ENCODE measurements around the gene BCL2L14.
A peak's percentile ranks its signal among the peaks of the same experiment; 100 is the strongest.

BCL2L14 gene, protein sequence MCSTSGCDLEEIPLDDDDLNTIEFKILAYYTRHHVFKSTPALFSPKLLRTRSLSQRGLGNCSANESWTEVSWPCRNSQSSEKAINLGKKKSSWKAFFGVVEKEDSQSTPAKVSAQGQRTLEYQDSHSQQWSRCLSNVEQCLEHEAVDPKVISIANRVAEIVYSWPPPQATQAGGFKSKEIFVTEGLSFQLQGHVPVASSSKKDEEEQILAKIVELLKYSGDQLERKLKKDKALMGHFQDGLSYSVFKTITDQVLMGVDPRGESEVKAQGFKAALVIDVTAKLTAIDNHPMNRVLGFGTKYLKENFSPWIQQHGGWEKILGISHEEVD

DNA sequence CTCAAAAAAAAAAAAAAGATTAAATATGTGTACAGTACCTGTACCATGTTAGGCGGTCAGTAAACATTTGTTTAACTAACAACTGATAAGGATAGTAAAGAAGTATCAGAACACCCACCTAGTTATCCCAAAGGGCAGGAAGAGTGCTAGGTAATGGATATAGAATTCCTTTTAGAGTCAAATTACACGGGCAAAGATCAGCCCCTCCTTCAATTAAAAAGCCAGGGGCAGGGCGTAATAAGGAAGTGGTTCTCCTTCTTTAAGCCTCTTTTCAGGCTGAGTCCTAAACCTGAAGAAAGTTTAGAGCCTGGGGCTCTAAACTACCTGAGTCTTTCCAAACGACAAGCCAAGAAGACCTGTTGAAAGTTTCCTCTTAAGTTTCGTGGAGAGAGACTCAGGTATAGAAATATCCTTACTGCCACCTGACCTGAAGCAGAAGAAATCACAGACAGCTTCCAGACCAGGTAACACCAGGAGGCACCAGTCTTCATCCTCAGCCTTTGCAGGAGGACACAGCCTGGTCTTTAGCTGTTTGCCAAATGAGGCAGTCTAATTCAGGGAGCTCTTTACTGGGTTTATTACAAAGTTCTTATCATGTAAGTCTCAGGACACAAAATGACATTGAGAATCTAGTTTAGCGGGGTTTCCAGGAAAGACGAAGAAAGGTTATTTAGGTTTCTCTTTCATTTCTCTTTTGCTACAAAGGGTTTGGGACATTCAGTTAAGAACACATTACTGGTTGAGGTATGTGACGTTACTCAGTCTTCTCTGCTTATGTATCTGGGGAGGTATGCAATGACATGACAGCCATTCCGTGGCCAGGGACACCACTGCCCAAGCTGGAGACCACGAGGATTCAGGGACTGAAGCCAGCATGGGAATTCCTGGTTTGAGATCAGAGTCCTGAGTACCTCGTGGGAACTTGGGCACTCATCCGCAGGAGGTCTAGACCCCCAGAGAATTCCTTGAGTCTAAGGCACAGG, at the start of gene BCL2L14:
BCL2L14 (plus strand) TSS at position 266 of the 983 bp plus-strand sequence. CDS start 8,367 bp downstream, outside the sequence.
- DNase-seq = peak; percentile 17

DNA sequence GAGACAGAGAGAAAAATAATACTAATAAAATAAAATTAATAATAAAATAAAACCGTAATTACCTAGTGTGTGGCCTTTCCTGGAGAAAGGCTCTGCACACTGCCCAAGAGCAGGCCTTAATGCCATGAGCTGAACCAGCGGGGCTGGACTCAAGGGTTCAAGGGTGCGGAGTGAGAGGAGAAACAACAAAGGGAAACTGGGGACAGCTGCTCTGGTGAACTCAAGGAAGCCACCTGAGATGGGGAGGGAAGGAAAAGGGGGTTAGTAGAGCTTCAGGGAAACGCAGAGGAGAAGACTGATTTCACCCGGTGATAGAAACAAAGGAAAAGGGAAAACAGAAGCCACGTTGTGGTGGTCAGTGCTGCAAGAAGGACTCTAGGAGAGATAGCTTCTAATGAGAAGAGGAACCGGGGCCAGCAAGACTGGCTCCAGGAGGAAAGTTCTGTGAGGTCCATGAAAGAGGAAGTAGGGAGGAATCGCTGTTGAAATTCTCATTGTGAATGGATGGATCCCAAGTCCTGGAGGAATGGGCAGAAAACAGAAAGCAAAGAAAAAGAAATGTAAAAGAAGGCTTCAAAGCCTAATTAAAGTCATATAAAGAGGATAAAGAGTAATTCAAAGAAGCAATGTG, 48.3 kb upstream of the BCL2L14 start:
- DNase-seq = no peak

DNA sequence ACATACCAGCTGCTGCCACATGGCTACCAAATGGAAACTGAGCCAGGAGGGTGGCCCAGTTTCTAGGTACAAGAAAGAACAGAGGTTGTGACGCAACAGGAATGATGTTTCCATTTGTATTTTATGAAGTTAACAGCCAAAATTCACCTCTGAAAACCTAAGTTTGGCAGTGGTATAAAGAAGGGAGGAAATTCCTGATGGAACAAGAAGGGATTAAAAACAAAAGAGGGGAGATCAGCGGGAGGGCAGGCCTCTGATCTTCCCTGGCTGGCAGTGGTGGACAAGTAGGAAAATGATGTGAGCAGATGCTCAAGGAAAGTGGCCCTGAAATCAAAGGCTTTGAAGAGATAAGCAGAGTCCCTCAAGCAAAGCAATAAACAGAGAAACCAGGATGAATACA, 47.3 kb upstream of the BCL2L14 start:
- no peak for DNase-seq

DNA sequence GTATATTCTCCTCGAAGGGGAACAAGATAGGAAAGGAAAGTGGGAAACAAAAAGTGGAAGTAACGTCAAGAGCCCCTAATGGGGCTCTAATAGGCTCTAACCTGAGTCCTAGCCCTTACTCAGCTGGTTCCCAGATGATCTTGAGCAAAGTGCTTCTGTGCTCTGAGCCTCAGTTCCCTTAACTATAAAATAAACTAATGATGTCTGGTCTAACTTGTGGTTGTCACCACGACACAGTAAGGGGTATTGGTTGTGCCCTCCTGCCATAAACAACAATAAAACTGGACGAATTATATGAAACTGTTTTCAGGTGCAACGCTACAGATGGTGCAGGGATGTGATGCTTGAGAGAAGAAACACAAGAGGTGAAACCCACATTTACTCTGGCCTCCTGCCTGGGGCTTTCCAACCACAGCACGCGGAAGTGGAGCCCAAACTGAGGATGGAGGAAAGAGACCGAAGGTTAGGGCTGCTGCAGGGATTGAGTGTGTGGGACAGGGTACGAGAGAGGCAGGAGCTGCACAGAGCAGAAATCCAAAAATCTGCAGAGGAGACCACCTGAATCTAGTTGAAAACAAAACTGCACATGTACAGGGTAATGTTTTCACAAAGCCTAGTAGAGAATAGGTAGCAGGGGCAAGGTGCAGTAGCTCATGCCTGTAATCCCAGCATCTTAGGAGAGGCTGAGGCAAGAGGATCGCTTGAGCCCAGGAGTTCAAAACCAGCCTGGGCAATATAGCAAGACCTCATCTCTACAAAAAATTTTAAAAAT, 45.6 kb upstream of the BCL2L14 start:
- DNase-seq = peak; percentile 62

DNA sequence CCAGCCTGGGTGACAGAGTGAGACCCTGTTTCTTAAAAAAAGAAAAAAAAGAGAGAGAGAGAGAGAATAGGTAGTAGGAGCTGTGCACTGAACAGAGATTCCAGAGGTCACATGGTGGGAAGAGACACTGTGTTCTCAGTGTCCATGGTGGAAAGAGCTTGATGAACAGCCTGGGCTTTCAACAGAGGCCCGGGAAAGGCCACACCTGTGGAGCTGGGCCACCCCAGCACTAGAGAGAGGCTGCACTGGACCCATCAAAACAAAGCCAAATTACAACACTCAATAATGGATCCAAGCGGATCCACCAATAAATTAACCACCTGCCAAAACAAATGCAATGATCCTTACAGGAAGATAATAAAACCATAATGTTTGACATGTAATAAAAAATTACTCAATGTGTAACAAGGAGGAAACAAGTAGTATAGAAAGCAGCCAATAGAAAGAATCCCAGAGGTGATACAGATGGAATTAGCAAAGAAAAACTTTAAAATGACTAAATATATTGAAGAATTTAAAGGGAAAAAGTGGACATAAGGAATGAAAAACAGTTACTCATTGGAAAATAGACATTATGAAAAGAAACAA, 44.8 kb upstream of the BCL2L14 start:
- DNase-seq = no peak

DNA sequence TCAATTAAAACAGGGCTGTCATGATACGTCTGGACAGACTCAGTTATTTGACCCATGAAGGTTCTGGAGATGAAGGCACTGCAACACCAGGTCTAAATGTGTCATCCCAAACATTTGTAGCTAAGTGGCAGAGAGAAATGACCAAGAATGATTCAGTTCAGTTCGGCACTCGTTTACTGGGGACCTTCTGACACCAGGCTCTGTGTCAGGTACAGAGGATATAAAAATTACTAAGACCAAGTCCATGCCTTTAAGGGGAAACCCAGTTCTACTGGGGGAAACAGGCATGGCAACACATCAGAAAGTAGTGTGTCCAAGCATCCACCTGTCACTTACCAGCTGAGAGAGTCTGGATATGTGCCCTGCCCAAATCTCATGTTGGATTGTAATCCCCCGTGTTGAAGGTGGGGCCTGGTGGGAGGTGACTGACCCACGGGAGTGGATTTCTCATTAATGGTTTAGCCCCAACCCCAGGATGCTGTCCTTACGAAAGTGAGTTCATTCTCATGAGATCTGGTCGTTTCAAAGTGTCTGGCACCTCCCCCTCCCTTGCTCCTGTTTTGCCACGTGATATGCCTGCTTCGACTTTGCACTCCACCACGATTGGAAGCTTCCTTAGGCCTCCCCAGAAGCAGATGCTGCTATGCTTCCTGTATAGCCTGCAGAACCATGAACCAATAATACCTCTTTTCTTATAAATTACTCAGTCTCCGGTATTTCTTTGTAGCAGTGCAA, 41.9 kb upstream of the BCL2L14 start:
- DNase-seq = no peak

DNA sequence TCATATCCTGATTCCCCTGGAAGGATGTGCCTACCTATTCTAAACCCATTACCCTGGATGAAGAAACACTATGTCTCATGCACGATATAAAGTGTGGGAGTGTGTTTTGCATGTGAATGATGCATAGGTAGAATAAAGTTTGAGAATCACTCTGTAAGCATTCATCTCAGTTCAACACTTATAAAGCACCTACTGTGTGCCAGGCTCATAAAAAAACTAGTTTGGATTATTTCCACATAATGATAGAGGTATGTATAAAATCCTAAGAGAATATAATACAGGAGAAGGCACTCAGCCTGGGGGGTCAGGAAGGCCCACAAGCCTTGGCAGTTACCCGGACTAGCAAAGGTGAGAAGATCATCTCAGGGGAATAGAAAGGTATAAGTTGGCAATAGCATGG, 41.1 kb upstream of the BCL2L14 start:
- DNase-seq = no peak

DNA sequence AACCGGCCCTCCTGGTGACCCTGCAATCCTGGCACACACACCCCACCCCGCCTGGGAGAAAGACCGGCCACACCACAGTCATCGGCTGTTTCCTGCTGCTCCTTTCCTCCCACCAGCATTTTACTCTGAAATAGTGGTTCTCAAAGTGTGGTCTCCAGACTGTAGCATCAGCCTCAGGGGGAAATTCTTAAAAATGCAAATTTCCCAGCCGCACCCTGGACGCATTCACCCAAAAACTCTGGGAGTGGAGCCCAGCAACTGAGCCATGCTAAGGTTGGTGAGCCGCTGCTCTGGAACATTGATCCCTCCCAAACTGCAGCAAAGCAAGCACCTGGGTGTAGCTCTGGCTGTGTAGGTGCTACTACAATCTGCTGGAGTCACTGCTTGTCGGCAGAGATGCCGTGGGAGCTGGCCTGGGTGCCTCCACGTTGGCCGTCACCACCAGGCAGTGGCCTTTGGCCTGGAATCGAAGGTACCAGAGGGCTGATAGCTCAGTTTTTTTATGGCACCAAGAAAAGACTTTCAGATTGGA, 38.4 kb upstream of the BCL2L14 start:
- peak; percentile 19 for DNase-seq

DNA sequence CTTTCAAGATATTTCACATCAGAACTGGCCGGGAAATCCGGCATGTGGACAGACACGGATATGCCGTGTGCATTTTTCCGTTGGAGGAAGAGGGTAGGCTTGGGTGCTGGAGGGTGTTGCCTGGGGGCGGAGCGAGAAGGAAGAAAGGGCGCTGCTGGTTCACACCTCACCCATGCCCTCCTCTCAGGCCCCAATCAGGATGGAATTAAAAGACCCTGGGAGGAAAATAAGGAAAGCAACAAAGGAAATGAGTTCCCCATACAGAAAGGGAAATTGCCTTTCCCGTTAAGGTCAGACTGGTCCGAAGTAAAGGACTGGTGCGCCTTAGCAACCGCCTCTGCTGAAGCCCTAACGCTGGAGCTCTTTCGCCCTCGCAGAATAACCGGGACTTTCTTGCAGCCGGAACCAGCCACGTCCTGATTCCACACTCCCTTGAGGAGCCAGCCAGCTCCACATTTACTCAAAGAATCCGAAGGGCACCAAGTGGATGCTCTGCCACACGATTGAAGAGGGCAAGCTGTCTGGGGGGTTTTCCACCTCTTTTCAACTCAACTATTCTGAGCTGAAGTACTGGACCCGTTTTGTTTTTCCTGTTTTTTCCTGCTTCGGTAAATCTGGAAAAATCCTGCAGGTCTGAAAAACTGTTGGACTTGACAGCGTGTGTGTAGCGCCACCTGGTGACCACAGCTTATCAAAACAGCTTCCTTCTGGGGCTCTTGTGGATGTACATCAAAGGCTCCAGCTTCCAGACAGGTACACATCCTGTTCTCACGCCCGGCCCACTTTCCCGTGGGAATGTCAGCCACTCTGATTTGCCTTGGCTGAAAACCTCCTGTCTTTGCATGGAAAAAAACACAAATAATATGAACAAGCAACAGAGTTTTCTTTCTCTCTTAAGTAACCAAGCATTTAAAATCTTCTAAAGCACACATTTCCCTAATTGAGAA, 37.6 kb upstream of the BCL2L14 start:
- peak; percentile 89 for DNase-seq

DNA sequence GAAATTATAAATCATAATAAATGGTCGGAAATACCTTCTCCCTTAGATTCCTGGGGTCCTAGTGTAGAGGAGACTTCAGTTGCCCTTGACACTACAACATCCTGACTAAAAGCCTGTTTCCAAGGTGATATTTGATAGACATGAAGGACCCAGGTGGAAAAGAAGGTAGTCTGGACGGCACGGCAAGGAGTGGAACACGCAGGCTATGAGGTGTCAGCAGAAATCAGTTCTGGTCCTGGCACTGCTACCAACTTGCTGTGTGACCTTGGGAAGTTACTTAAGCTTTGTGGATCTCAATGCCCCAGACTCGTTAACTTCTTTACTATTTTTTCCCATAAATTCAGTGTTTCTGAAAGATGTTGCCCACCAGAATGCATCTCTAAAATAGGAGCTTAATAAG, 36.9 kb upstream of the BCL2L14 start:
- DNase-seq = no peak

DNA sequence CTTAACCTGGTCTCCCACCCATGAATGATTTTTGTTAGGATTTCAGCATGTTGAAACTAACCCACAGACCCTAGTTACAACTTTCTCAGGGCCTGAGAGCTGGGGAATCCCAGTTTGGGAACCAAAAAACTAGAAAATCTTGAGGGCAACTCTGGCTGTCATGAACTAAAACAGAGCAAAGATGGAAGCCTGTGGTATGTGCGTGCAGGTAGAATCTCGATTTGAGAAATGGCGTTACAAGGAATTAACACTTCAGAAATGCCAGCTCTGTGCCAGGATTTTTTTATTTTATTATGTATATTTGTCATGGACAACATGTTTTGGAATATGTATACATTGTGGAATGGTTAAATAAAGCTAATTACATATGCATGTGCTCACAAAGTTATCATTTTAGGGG, 36.4 kb upstream of the BCL2L14 start:
- no peak for DNase-seq

DNA sequence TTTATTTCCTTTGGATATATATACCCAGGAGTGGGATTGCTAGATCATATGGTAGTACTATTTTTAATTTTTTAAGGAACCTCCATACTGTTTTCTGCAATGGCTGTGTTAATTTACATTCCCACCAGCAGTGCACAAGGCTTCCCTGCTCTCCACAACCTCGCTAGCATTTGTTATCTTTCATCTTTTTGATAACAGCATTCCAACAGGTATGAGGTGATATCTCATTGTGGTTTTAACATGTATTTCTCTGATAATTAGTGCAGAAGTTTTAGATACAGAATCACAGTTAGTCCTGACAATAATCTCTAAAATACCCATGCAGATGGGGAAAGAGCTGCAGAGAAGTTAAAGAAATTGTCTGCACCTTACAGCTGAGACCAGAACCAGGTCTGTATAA, 35.5 kb upstream of the BCL2L14 start:
- DNase-seq = no peak

DNA sequence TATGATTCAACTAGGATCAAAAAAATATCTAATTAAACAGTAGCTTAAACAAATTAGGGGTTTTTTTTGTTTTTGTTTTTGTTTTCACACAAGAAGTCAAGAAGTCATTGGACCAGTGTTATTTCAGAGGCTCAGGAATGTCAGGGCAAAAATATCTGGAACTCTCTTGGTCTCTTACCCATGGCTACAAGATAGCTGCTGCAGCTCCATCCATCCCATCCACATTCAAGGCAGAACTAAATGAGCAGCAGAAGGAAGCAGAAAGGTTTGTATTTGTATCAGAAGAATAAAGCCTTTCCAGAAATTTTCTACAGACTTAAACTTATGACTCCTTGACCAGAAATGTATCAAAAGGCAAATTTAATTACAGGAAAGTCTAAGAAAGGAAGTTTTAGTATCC, 33.8 kb upstream of the BCL2L14 start:
- DNase-seq = no peak

DNA sequence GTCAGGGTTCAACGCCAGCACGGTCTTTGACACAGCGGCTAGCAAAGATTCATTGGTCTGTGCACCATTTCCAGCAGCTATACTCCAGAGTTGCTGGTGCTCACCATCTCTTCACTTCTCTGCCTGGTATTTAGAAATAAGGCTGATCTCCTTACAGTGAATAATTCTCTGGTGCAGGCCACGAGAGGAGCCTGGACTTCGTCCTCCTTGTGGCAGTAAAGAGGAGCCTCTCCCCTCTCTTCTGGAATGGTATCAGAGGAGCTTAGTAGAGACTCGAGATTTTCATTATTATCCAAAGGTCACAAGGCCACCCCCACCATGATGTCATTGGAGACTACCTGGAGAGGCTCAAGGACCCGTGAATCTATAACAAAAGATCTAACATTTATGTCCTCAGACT, 30.8 kb upstream of the BCL2L14 start:
- no peak for DNase-seq

DNA sequence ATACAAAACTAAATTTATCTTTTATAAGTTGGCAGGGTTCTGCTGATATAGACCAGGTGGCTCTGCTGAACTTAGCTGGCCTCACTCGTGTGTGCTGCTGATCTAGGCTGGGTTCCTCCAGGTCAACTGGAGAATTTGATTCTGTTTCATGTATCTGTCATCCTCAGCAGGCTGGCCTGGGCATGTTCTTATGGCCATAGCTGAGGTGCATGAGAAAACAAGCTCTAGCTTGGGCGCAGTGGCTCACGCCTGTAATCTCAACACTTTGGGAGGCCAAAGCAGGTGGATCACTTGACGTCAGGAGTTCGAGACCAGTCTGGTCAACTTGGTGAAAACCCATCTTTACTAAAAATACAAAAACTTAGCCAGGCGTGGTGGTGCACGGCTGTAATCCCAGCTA, 24.3 kb upstream of the BCL2L14 start:
- no peak for DNase-seq

DNA sequence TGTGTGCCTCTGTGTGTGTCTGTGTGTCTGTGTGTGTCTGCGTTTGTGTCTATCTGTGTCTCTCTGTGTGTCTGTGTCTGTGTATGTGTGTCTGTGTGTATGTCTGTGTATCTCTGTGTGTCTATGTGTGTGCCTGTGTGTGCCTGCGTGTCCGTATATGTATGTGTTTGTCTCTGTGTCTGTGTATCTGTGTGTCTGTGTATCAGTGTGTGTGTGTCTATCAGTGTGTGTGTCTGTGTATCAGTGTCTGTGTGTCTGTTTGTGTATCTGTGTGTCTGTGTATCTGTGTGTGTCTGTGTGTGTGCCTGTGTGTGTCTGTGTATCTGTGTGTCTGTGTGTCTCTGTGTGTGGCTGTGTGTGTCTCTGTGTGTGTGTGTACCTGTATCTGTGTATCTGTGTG, 23.1 kb upstream of the BCL2L14 start:
- DNase-seq = no peak

DNA sequence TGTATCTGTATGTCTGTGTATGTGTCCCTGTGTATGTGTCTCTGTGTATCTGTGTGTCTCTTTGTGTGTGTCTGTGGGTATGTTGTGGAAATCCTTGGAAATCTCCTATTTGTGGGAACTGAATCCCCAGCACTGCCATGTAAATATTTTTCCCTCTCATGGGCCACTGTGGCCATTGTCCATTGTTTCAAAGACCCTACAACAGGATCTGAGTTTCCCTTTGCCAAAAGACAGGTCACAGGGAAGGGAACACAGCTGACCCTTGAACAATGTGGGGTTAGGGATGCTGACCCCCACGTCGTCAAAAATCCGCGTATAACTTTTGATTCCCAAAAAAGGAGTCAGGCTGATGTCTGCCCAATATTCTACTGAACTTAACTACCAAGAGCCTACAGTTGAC, 22.5 kb upstream of the BCL2L14 start:
- no peak for DNase-seq

DNA sequence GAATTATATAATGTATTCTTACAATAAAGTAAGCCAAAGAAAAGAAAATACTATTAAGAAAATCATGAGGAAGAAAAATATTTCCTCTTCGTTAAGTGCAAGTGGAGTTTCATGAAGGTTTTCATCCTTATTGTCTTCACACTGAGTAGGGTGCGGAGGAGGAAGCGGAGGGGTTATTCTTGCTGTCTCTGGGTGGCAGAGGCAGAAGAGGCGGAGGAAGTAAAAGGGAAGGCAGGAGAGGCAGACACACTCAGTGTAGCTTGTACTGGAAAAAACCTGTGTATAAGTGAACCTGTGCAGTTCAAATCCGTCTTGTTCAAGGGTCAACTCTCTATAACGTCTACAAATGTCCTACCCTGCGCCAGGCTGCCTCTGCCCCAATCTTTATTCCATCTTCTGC, 22.0 kb upstream of the BCL2L14 start:
- DNase-seq = no peak

DNA sequence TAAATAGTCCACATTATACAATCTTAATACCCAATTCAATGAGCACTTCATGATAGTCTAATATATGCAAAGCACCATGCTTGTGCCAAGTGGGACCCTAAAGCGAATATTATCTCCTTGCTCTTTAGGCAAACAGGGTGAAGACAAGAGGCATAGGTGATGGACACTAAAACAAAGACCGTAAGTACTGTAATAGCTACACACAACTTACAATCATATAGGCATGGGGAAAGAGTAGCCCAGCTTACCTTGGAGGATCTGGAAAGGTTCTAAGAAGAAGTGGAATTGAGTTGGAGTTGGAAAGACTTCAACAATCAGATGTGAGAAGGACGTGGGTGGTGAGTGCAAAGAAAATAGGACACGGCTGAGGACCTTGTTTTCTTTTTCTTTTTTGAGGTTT, 19.1 kb upstream of the BCL2L14 start:
- DNase-seq = no peak

DNA sequence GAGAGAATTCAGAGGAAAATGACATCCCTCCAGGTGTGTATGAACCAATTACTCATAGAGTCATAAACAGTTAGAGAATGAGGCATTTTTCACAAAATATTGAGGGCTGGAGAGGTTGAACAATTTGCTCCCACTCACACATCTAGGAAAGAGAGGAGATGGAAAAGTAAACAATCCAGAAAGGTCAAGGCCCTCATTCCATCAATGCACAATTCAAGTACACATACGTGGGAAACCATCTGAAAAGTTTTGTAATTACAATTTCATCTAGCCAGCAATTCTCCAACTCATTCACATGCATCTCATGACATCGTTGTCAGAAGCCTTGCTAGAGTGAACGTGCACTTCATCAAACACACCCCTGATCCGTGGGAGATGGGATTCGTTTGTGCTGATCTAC, 15.7 kb upstream of the BCL2L14 start:
- no peak for DNase-seq

Measured in CD4-positive, alpha-beta T cell treated with Interleukin-6 for 4 hours (primary cell).